Measurements from ENCODE around the gene CD1E. TPM values are rescaled to one million over a fixed set of nuclear protein-coding genes. Genes with fewer than 3 reads are reported as not detected.

The CD1E gene
- total RNA-seq, 1 donor from 2014 or later, result not detected

GRCh38 chr1:158393476-158393875 is 39.8 kb downstream of the CD1E start:
- intact Hi-C loops (cut with DNase I), result no loop called here
- no peak overlapping the region for H3K27ac ChIP-seq
- no peak for TF ChIP-seq CTCF (IDR thresholded peaks at IDR 0.05)
- no peaks in the 10 kb centered on the region for H3K36me3 ChIP-seq
- H3K27me3 ChIP-seq, result no peaks in the 10 kb centered on the region
- H3K4me1 ChIP-seq, result no peaks in the 10 kb centered on the region
- H3K9me3 ChIP-seq, result no peaks in the 10 kb centered on the region
- DNase-seq (ENCODE audit: low spot score in 2 of 2), result no peak
- H3K4me3 ChIP-seq, result no peak overlapping the region

- intact Hi-C loops (cut with DNase I), result no loop called here
- no peaks in the 10 kb centered on the region for H3K27me3 ChIP-seq
- H3K36me3 ChIP-seq, result no peaks in the 10 kb centered on the region
- no peak for TF ChIP-seq CTCF (IDR thresholded peaks at IDR 0.05)
- H3K4me1 ChIP-seq, result no peaks in the 10 kb centered on the region
- no peak for DNase-seq (ENCODE audit: low spot score in 2 of 2)
- H3K4me3 ChIP-seq, result no peak overlapping the region
- H3K9me3 ChIP-seq, result no peaks in the 10 kb centered on the region
- H3K27ac ChIP-seq, result no peak overlapping the region
Observed at GRCh38 chr1:158396646-158397045, 43.0 kb downstream of the CD1E start.

- H3K4me3 ChIP-seq, result no peak within 1 kb of the TSS
- H3K9me3 ChIP-seq, result no peaks in the 10 kb centered on the region
- no peak for DNase-seq (ENCODE audit: low spot score in 2 of 2)
- H3K4me1 ChIP-seq, result no peaks in the 10 kb centered on the region
- no peak for TF ChIP-seq CTCF (IDR thresholded peaks at IDR 0.05)
- no peaks in the 10 kb centered on the region for H3K27me3 ChIP-seq
- no peak within 1 kb of the TSS for H3K27ac ChIP-seq
- intact Hi-C loops (cut with DNase I), result no loop called here
- H3K36me3 ChIP-seq, result no peaks in the 10 kb centered on the region
Observed at GRCh38 chr1:158398818-158399514, 45.3 kb downstream of the CD1E start, which contains the start of gene OR10T2. Gene OR10T2 (minus strand): TSS chr1:158399466. CDS start chr1:158399466, 0 bp downstream.

- Histone ChIP-seq H3K27ac (no peak overlapping the region), H3K4me3 (no peak overlapping the region), H3K27me3 (no peaks in the 10 kb centered on the region), H3K4me1 (no peaks in the 10 kb centered on the region), H3K36me3 (no peaks in the 10 kb centered on the region), H3K9me3 (no peaks in the 10 kb centered on the region)
- no peak for TF ChIP-seq CTCF (IDR thresholded peaks at IDR 0.05)
- DNase-seq (ENCODE audit: low spot score in 2 of 2), result no peak
- intact Hi-C loops (cut with DNase I), result no loop called here
Observed at GRCh38 chr1:158400871-158401270, 47.2 kb downstream of the CD1E start.

GRCh38 chr1:158407092-158407491 is 53.4 kb downstream of the CD1E start:
- H3K36me3 ChIP-seq, result no peaks in the 10 kb centered on the region
- no peak for DNase-seq (ENCODE audit: low spot score in 2 of 2)
- no peak overlapping the region for H3K4me3 ChIP-seq
- H3K27me3 ChIP-seq, result no peaks in the 10 kb centered on the region
- H3K27ac ChIP-seq, result no peak overlapping the region
- H3K9me3 ChIP-seq, result no peaks in the 10 kb centered on the region
- intact Hi-C loops (cut with DNase I), result no loop called here
- no peaks in the 10 kb centered on the region for H3K4me1 ChIP-seq
- no peak for TF ChIP-seq CTCF (IDR thresholded peaks at IDR 0.05)

Other genes starting within 250 kb of the CD1E start
- gene CD1D, start 173.0 kb upstream of the CD1E start, total RNA-seq, result not detected
- not detected for gene CD1A, start 99.5 kb upstream of the CD1E start, total RNA-seq
- not detected for gene CD1C, start 64.0 kb upstream of the CD1E start, total RNA-seq
- gene CD1B, start 22.4 kb upstream of the CD1E start, total RNA-seq, result not detected
- not detected for gene OR10T2, start 45.6 kb downstream of the CD1E start, total RNA-seq
- not detected for gene OR10K2, start 72.3 kb downstream of the CD1E start, total RNA-seq
- not detected for gene OR10K1, start 107.9 kb downstream of the CD1E start, total RNA-seq
- not detected for gene OR10R2, start 118.3 kb downstream of the CD1E start, total RNA-seq
- gene OR6Y1, start 200.5 kb downstream of the CD1E start, total RNA-seq, result not detected
- not detected for gene OR6P1, start 216.7 kb downstream of the CD1E start, total RNA-seq
- not detected for gene OR10X1, start 226.0 kb downstream of the CD1E start, total RNA-seq

All from ascending aorta (tissue), 2 donors.